T-cell (primary cell): ENCODE data around the gene VPS37B. TPM values are rescaled to one million over a fixed set of nuclear protein-coding genes. Genes with fewer than 3 reads are reported as not detected.

Source experiments
- ATAC-seq, 4 experiments: fragments of 200-7000 bp in 3 of 4; fragments of 150-1000 bp in 1 of 4; cut with Tn5 transposase; replicated peaks in 1 of 4; 1 replicate in 3 of 4; 2 replicates in 1 of 4; pipeline ENCODE4 v1.10.0; 2021; ENCODE audit warnings: moderate library complexity in 3 of 4, mild to moderate bottlenecking in 2 of 4, moderate number of reproducible peaks in 1 of 4
- CTCF ChIA-PET, 2 donors: fragments of 300-600 bp; sonication (Branson Sonifier 250); formaldehyde crosslinking; loops; one replicate each; lab custom pipeline; 2022; ENCODE audit warnings: antibody characterized with exemption in 2 of 2; lab: Charles Lee
- POLR2A ChIA-PET, 2 donors: fragments of 300-600 bp; sonication (Branson Sonifier 250); formaldehyde crosslinking; loops; one replicate each; lab custom pipeline; 2022; ENCODE audit warnings: antibody characterized with exemption in 2 of 2; lab: Charles Lee
- DNase-seq, 35 experiments: peaks; one replicate each; pipeline versions ENCODE4 v3.0.0 to v3.0.0-alpha.2; 2013 to 2023
- H3K27ac ChIP-seq: one replicate; pipeline ENCODE4 v1.5.1; 2013; ENCODE audit warnings: low read length
- H3K27me3 ChIP-seq, 2 experiments: replicated peaks in 1 of 2; 1 replicate in 1 of 2; 2 replicates in 1 of 2; pipeline versions ENCODE4 v1.6.1 to v1.7.0; 2013; ENCODE audit warnings: low read length in 1 of 2, mixed read lengths in 1 of 2; ENCODE audit not compliant: control insufficient read depth in 2 of 2, insufficient read depth in 2 of 2; ENCODE audit errors: extremely low read depth in 1 of 2
- H3K36me3 ChIP-seq, 2 donors: 1 replicate in 1 of 2; 2 replicates in 1 of 2; pipeline versions ENCODE4 v1.6.1 to v1.7.0; 2013; ENCODE audit warnings: low read length in 1 of 2; ENCODE audit not compliant: control insufficient read depth in 2 of 2, insufficient read depth in 1 of 2; ENCODE audit errors: extremely low read depth in 1 of 2
- H3K4me1 ChIP-seq, 2 experiments: 1 replicate in 1 of 2; 2 replicates in 1 of 2; pipeline versions ENCODE4 v1.6.1 to v1.7.0; 2013; ENCODE audit warnings: low read length in 2 of 2, mixed read lengths in 1 of 2; ENCODE audit not compliant: insufficient read depth in 2 of 2, control insufficient read depth in 1 of 2; ENCODE audit errors: extremely low read depth in 1 of 2
- H3K4me3 ChIP-seq, 2 donors: 1 replicate in 1 of 2; 2 replicates in 1 of 2; pipeline versions ENCODE4 v1.5.1 to v1.7.0; 2013; ENCODE audit warnings: mild to moderate bottlenecking in 2 of 2, low read length in 1 of 2, moderate library complexity in 1 of 2; ENCODE audit not compliant: control insufficient read depth in 1 of 2; ENCODE audit errors: extremely low read depth in 1 of 2
- H3K9me3 ChIP-seq: 2 replicates; pipeline ENCODE4 v1.7.0; 2013
- H3K27ac Mint-ChIP-seq, 2 donors: one replicate each; pipeline ENCODE4 v1.8.0; 2020 to 2021; ENCODE audit warnings: mild to moderate bottlenecking in 2 of 2, mixed read lengths in 2 of 2
- H3K27me3 Mint-ChIP-seq, 2 donors: one replicate each; pipeline ENCODE4 v1.8.0; 2021 to 2022; ENCODE audit warnings: mixed read lengths in 2 of 2
- H3K36me3 Mint-ChIP-seq: one replicate; pipeline ENCODE4 v1.8.0; 2021; ENCODE audit warnings: mixed read lengths
- H3K4me1 Mint-ChIP-seq, 3 donors: one replicate each; pipeline ENCODE4 v1.8.0; 2020 to 2022; ENCODE audit warnings: mixed read lengths in 3 of 3, mild to moderate bottlenecking in 1 of 3
- H3K4me3 Mint-ChIP-seq, 3 donors: one replicate each; pipeline ENCODE4 v1.8.0; 2020 to 2022; ENCODE audit warnings: mild to moderate bottlenecking in 3 of 3, mixed read lengths in 3 of 3, moderate library complexity in 3 of 3
- H3K9me3 Mint-ChIP-seq, 3 donors: one replicate each; pipeline ENCODE4 v1.8.0; 2020 to 2022; ENCODE audit warnings: mixed read lengths in 3 of 3
- WGBS: methylation state at CpG from one replicate; pipeline ENCODE4 v1.1.5; 2013; ENCODE audit warnings: missing lambda C conversion rate; ENCODE audit not compliant: insufficient coverage; 5-methylcytosine and 5-hydroxymethylcytosine counted together
- total RNA-seq, 35 experiments: library from RNA in 6 of 35; stranded (reverse) in 6 of 35; fragments of 120-200 nt in 1 of 35; gene quantifications; one replicate each; pipeline versions ENCODE4 v1.2.1 to v1.2.4 and lab custom pipeline; 2013 to 2026

Gene VPS37B
- total RNA-seq, 5 donors from 2014 or later (not counting 1 experiment from before 2014, with no cell fraction given), result 25.9 to 85.8 (median 34.6) TPM

- no peaks in the 10 kb centered on the region for H3K4me1 Mint-ChIP-seq
- Histone ChIP-seq H3K36me3 (peaks cover 11 to 15% of the 10 kb centered on the region in 2 donors), H3K9me3 (no peaks in the 10 kb centered on the region), H3K4me1 (no peaks in the 10 kb centered on the region), H3K4me3 (no peak overlapping the region), H3K27ac (no peak overlapping the region), H3K27me3 (no peaks in the 10 kb centered on the region)
- DNase-seq (no peak), ATAC-seq (no peak)
- WGBS, result 99% methylated on average over 10 of the region's 26 CpGs
- POLR2A ChIA-PET, result no interaction called here
- no peaks in the 10 kb centered on the region for H3K9me3 Mint-ChIP-seq
- H3K36me3 Mint-ChIP-seq, result peaks cover 5% of the 10 kb centered on the region
- no peak overlapping the region for H3K4me3 Mint-ChIP-seq
- no peak overlapping the region for H3K27ac Mint-ChIP-seq
- CTCF ChIA-PET, result interaction anchor here in 1 of 2 donors (1.0 kb wide), 1 partner anchor 9 kb away, joined by 4 read pairs; no protein-coding TSS in a partner anchor
- H3K27me3 Mint-ChIP-seq, result no peaks in the 10 kb centered on the region
Measured at GRCh38 chr12:122849352-122850047, 46.4 kb downstream of the VPS37B start.

- no peaks in the 10 kb centered on the region for H3K27me3 Mint-ChIP-seq
- Histone ChIP-seq H3K27ac (no peak overlapping the region), H3K4me3 (no peak overlapping the region), H3K9me3 (no peaks in the 10 kb centered on the region), H3K4me1 (no peaks in the 10 kb centered on the region), H3K36me3 (peaks cover 15% of the 10 kb centered on the region in 2 donors), H3K27me3 (no peaks in the 10 kb centered on the region)
- H3K4me1 Mint-ChIP-seq, result peaks cover 0 to 2% (median under 1%) of the 10 kb centered on the region in 3 donors
- 88% methylated on average over 36 of the region's 36 CpGs for WGBS
- DNase-seq (no peak), ATAC-seq (no peak)
- no peak overlapping the region for H3K4me3 Mint-ChIP-seq
- CTCF ChIA-PET, result no interaction called here
- H3K9me3 Mint-ChIP-seq, result no peaks in the 10 kb centered on the region
- H3K36me3 Mint-ChIP-seq, result peaks cover 5% of the 10 kb centered on the region
- POLR2A ChIA-PET, result no interaction called here
- H3K27ac Mint-ChIP-seq, result no peak overlapping the region
Measured at GRCh38 chr12:122848471-122849351, 47.2 kb downstream of the VPS37B start.

DNA sequence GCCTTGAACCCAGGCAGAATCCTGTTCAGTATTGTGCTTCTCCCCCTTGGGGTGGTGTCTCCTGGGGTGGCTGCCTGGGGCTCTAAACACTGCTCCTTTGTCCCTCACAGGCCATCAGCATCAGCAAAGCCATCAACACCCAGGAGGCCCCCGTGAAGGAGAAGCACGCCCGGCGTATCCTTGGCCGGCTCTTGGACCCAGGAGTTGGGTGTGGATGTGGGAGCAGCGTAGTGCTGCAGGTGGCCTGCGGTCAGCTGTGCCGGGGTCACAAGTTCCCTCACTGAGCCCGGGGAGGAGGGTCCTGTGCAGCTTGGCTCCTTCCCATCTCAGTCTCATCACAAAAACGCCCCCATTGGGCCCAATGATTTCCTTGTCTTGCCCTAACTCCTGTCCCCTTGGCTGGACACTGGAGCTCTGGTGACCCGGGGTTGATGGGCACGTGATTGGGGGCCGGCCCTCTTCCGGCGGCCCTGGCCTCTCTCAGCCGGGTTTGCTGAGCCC is 48.0 kb downstream of the VPS37B start:
- Histone ChIP-seq H3K36me3 (peaks cover 15% of the 10 kb centered on the region in 2 donors), H3K27me3 (no peaks in the 10 kb centered on the region), H3K4me3 (no peak overlapping the region), H3K4me1 (peaks cover 0 to under 1% of the 10 kb centered on the region in 2 experiments), H3K27ac (no peak overlapping the region), H3K9me3 (no peaks in the 10 kb centered on the region)
- DNase-seq (no peak), ATAC-seq (no peak)
- 86% methylated on average over 12 of the region's 16 CpGs for WGBS
- Mint-ChIP-seq H3K9me3 (no peaks in the 10 kb centered on the region), H3K27ac (no peak overlapping the region), H3K27me3 (no peaks in the 10 kb centered on the region), H3K4me1 (peaks cover 0 to 4% (median 2%) of the 10 kb centered on the region in 3 donors), H3K4me3 (no peak overlapping the region), H3K36me3 (peaks cover 5% of the 10 kb centered on the region)
- ChIA-PET POLR2A (interaction anchor here in 1 of 2 donors (0.6 kb wide), 1 partner anchor 118 kb away, joined by 8 read pairs; the partner anchor contains the start of gene ABCB9), CTCF (no interaction called here)

GRCh38 chr12:122847516-122847836 is 48.4 kb downstream of the VPS37B start:
- ATAC-seq, result no peak
- H3K4me1 ChIP-seq, result peaks cover 0 to 2% of the 10 kb centered on the region in 2 experiments
- ChIA-PET POLR2A (interaction anchor here in 1 of 2 donors (0.6 kb wide), 1 partner anchor 119 kb away, joined by 8 read pairs; the partner anchor contains the start of gene ABCB9), CTCF (no interaction called here)
- H3K4me3 ChIP-seq, result no peak overlapping the region
- peaks cover 15% of the 10 kb centered on the region in 2 donors for H3K36me3 ChIP-seq
- no peak overlapping the region for H3K27ac Mint-ChIP-seq
- H3K27me3 ChIP-seq, result no peaks in the 10 kb centered on the region
- no peaks in the 10 kb centered on the region for H3K9me3 Mint-ChIP-seq
- 86% methylated on average over 5 of the region's 5 CpGs for WGBS
- H3K9me3 ChIP-seq, result no peaks in the 10 kb centered on the region
- DNase-seq, result no peak
- no peak overlapping the region for H3K27ac ChIP-seq
- no peak overlapping the region for H3K4me3 Mint-ChIP-seq
- H3K4me1 Mint-ChIP-seq, result peaks cover 2 to 4% (median 2%) of the 10 kb centered on the region in 3 donors
- H3K27me3 Mint-ChIP-seq, result no peaks in the 10 kb centered on the region
- H3K36me3 Mint-ChIP-seq, result peaks cover 5% of the 10 kb centered on the region

- 93% methylated on average over 13 of the region's 27 CpGs for WGBS
- H3K4me3 Mint-ChIP-seq, result no peak overlapping the region
- Histone ChIP-seq H3K4me3 (no peak overlapping the region), H3K9me3 (no peaks in the 10 kb centered on the region), H3K36me3 (peaks cover 15 to 17% of the 10 kb centered on the region in 2 donors), H3K4me1 (peaks cover 0 to 2% of the 10 kb centered on the region in 2 experiments), H3K27ac (no peak overlapping the region), H3K27me3 (no peaks in the 10 kb centered on the region)
- ATAC-seq (no peak), DNase-seq (no peak)
- no peaks in the 10 kb centered on the region for H3K27me3 Mint-ChIP-seq
- H3K4me1 Mint-ChIP-seq, result peaks cover 7 to 9% (median 8%) of the 10 kb centered on the region in 3 donors
- ChIA-PET CTCF (interaction anchor here in 1 of 2 donors (1.2 kb wide), 1 partner anchor 53 kb away, joined by 3 read pairs; no protein-coding TSS in a partner anchor), POLR2A (no interaction called here)
- no peak overlapping the region for H3K27ac Mint-ChIP-seq
- no peaks in the 10 kb centered on the region for H3K9me3 Mint-ChIP-seq
- H3K36me3 Mint-ChIP-seq, result peaks cover 5% of the 10 kb centered on the region
Measured at GRCh38 chr12:122846622-122847515, 49.1 kb downstream of the VPS37B start.
